B cell (primary cell): ENCODE results near the gene NGEF. TPM values are rescaled to one million over a fixed set of nuclear protein-coding genes. Genes with fewer than 3 reads are reported as not detected.

ENCODE experiments used
- ATAC-seq: fragments of 200-7000 bp; cut with Tn5 transposase; one replicate; pipeline ENCODE4 v1.10.0; 2021; ENCODE audit warnings: low read depth, mild to moderate bottlenecking, moderate number of reproducible peaks, moderate library complexity
- CTCF ChIA-PET: fragments of 350-600 bp; sonication (Branson Sonifier 250); formaldehyde crosslinking; loops from one replicate; lab custom pipeline; 2021; ENCODE audit warnings: antibody characterized with exemption, inconsistent platforms; lab: Charles Lee
- POLR2A ChIA-PET: fragments of 350-600 bp; sonication (Branson Sonifier 250); formaldehyde crosslinking; loops from one replicate; lab custom pipeline; 2021; ENCODE audit warnings: antibody characterized with exemption; lab: Charles Lee
- DNase-seq: peaks from one replicate; pipeline ENCODE4 v3.0.0; 2013
- H2AFZ ChIP-seq: 2 replicates; pipeline ENCODE4 v1.6.1; 2012; ENCODE audit warnings: mild to moderate bottlenecking, low read depth, low read length; ENCODE audit not compliant: insufficient read depth, poor library complexity, severe bottlenecking
- H3K27ac ChIP-seq, 2 donors: 1 replicate in 1 of 2; 2 replicates in 1 of 2; pipeline ENCODE4 v1.5.1; 2012 to 2013; ENCODE audit warnings: low read length in 2 of 2, mild to moderate bottlenecking in 2 of 2, moderate library complexity in 1 of 2
- H3K27me3 ChIP-seq, 4 experiments: fragments of 200-600 bp in 1 of 4; sonication (generic) in 1 of 4; replicated peaks in 1 of 4; 1 replicate in 2 of 4; 2 replicates in 2 of 4; pipeline versions ENCODE4 v1.6.1 to v1.7.0; 2013 to 2016; ENCODE audit warnings: low read length in 3 of 4, mild to moderate bottlenecking in 2 of 4, mixed read lengths in 1 of 4, moderate library complexity in 1 of 4; ENCODE audit not compliant: insufficient read depth in 4 of 4, control insufficient read depth in 3 of 4; ENCODE audit errors: control extremely low read depth in 1 of 4
- H3K36me3 ChIP-seq, 2 experiments: replicated peaks in 1 of 2; 1 replicate in 1 of 2; 2 replicates in 1 of 2; pipeline versions ENCODE4 v1.6.1 to v1.7.1; 2013; ENCODE audit warnings: low read length in 1 of 2; ENCODE audit not compliant: insufficient read depth in 2 of 2, control insufficient read depth in 1 of 2; ENCODE audit errors: control extremely low read depth in 1 of 2, extremely low read depth in 1 of 2
- H3K4me1 ChIP-seq, 2 donors: fragments of 200-600 bp in 1 of 2; sonication (generic) in 1 of 2; 1 replicate in 1 of 2; 2 replicates in 1 of 2; pipeline versions ENCODE4 v1.5.1 to v1.6.1; 2013 to 2017; ENCODE audit warnings: low read length in 2 of 2; ENCODE audit not compliant: control insufficient read depth in 2 of 2, insufficient read depth in 2 of 2
- H3K4me2 ChIP-seq: replicated peaks from 2 replicates; pipeline ENCODE3; 2012; ENCODE audit warnings: mild to moderate bottlenecking, low read depth, low read length; ENCODE audit not compliant: poor library complexity, severe bottlenecking
- H3K4me3 ChIP-seq, 5 experiments: fragments of 200-600 bp in 1 of 5; sonication (generic) in 1 of 5; 1 replicate in 3 of 5; 2 replicates in 2 of 5; pipeline versions ENCODE4 v1.5.1 to v1.7.0; 2011 to 2016; ENCODE audit warnings: low read length in 4 of 5, mild to moderate bottlenecking in 4 of 5, low read depth in 2 of 5, control low read depth in 1 of 5, moderate library complexity in 1 of 5; ENCODE audit not compliant: insufficient read depth in 1 of 5; ENCODE audit errors: control extremely low read depth in 1 of 5, extremely low read depth in 1 of 5
- H3K79me2 ChIP-seq: fragments of 200-600 bp; sonication (generic); one replicate; pipeline ENCODE4 v1.6.0; 2016; ENCODE audit warnings: low read length; ENCODE audit not compliant: control insufficient read depth, insufficient read depth
- H3K9ac ChIP-seq: fragments of 200-600 bp; sonication (generic); 2 replicates; pipeline ENCODE4 v1.6.1; 2017; ENCODE audit warnings: mild to moderate bottlenecking, low read length, moderate library complexity
- H3K9me3 ChIP-seq, 3 donors: one replicate each; pipeline versions ENCODE4 v1.6.1 to v1.7.1; 2013; ENCODE audit warnings: low read length in 2 of 3; ENCODE audit not compliant: control insufficient read depth in 2 of 3, insufficient read depth in 1 of 3; ENCODE audit errors: control extremely low read depth in 1 of 3
- H4K20me1 ChIP-seq: 2 replicates; pipeline ENCODE4 v1.6.0; 2012; ENCODE audit warnings: mild to moderate bottlenecking, low read length; ENCODE audit not compliant: insufficient read depth, control insufficient read depth, poor library complexity, severe bottlenecking
- H3K27ac Mint-ChIP-seq: one replicate; pipeline ENCODE4 v1.8.0; 2021; ENCODE audit warnings: mixed read lengths
- H3K27me3 Mint-ChIP-seq: one replicate; pipeline ENCODE4 v1.8.0; 2021; ENCODE audit warnings: mixed read lengths
- H3K4me1 Mint-ChIP-seq: one replicate; pipeline ENCODE4 v1.8.0; 2021; ENCODE audit warnings: mixed read lengths
- H3K4me3 Mint-ChIP-seq: one replicate; pipeline ENCODE4 v1.8.0; 2021; ENCODE audit warnings: mixed read lengths
- H3K9me3 Mint-ChIP-seq: one replicate; pipeline ENCODE4 v1.8.0; 2022; ENCODE audit warnings: mixed read lengths; ENCODE audit not compliant: insufficient read depth
- EZH2 ChIP-seq: IDR thresholded peaks from 2 replicates; pipeline ENCODE4 v1.6.1; 2012; ENCODE audit warnings: borderline replicate concordance, low read depth, mild to moderate bottlenecking, moderate library complexity, low read length; ENCODE audit not compliant: insufficient read depth, poor library complexity, severe bottlenecking
- WGBS: methylation state at CpG from one replicate; pipeline ENCODE4 v1.1.5; 2013; ENCODE audit warnings: missing lambda C conversion rate; ENCODE audit not compliant: insufficient coverage; 5-methylcytosine and 5-hydroxymethylcytosine counted together
- intact Hi-C: fragments of 100-400 bp; cut with micrococcal nuclease; formaldehyde crosslinking; loops from one replicate; pipeline ENCODE4 v1.10.0; 2022
- polyA plus RNA-seq: library from polyadenylated mRNA; depleted of rRNA; stranded (reverse); fragments of >200 nt; gene quantifications from 2 replicates; pipeline ENCODE4 v1.2.3, GENCODE V29; 2012
- total RNA-seq, 2 donors: library from RNA; stranded (reverse); fragments of 120-200 nt in 1 of 2; gene quantifications; 1 replicate in 1 of 2; 2 replicates in 1 of 2; pipeline versions ENCODE4 v1.2.3 to v1.2.4, GENCODE V29; 2013 to 2022
- TF ChIP-seq, protein P1 (sequence below): fragments of 200-600 bp; IDR thresholded peaks from one replicate; pipeline ENCODE4 v1.8.0; 2022; ENCODE audit warnings: antibody characterized with exemption, mild to moderate bottlenecking

The NGEF gene
- total and polyA plus RNA-seq, 2 donors (not counting 1 experiment from before 2014, with no cell fraction given): not detected

DNA sequence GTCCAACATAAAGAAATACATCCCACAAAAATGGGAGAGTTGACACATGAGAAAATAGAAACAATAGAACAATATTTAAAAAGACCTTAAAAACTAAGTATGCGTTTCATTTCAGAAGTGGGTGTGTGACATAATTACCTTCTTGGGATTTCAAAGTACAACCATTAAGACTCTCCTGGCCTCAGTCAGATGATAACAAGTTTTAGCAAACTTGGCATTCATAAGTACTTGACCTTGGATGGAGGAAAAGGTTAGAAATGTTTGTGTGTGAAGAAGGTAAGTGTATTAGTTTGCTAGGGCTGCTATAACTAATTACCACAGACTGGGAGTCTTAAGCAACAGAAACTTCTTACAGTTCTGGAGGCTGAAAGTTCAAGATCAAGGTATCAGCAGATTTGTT lies 4.9 kb upstream of the NGEF start:
- ATAC-seq (no peak), DNase-seq (no peak)
- H3K4me3 ChIP-seq: no peak overlapping the region
- no peak overlapping the region for H3K4me2 ChIP-seq
- H3K27me3 ChIP-seq: no peaks in the 10 kb centered on the region
- no peaks in the 10 kb centered on the region for H3K4me1 ChIP-seq
- CTCF ChIA-PET: interaction anchor here (1.6 kb wide), 1 partner anchor 11 kb away, joined by 3 read pairs; no protein-coding TSS in a partner anchor
- H3K9me3 Mint-ChIP-seq: peaks cover 5% of the 10 kb centered on the region
- H3K27me3 Mint-ChIP-seq: no peaks in the 10 kb centered on the region
- no peaks in the 10 kb centered on the region for H4K20me1 ChIP-seq
- H3K9me3 ChIP-seq: no peaks in the 10 kb centered on the region
- POLR2A ChIA-PET: no interaction called here
- no peak overlapping the region for H3K27ac ChIP-seq
- no peak for TF ChIP-seq EZH2
- TF ChIP-seq, protein P1, sequence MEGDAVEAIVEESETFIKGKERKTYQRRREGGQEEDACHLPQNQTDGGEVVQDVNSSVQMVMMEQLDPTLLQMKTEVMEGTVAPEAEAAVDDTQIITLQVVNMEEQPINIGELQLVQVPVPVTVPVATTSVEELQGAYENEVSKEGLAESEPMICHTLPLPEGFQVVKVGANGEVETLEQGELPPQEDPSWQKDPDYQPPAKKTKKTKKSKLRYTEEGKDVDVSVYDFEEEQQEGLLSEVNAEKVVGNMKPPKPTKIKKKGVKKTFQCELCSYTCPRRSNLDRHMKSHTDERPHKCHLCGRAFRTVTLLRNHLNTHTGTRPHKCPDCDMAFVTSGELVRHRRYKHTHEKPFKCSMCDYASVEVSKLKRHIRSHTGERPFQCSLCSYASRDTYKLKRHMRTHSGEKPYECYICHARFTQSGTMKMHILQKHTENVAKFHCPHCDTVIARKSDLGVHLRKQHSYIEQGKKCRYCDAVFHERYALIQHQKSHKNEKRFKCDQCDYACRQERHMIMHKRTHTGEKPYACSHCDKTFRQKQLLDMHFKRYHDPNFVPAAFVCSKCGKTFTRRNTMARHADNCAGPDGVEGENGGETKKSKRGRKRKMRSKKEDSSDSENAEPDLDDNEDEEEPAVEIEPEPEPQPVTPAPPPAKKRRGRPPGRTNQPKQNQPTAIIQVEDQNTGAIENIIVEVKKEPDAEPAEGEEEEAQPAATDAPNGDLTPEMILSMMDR: no peak
- no peak overlapping the region for H3K9ac ChIP-seq
- no peak overlapping the region for H3K4me3 Mint-ChIP-seq
- H3K36me3 ChIP-seq: no peaks in the 10 kb centered on the region
- no peak overlapping the region for H2AFZ ChIP-seq
- H3K79me2 ChIP-seq: no peaks in the 10 kb centered on the region
- no peak overlapping the region for H3K27ac Mint-ChIP-seq
- no peaks in the 10 kb centered on the region for H3K4me1 Mint-ChIP-seq
- no CpG with 5 or more reads among the region's 1 CpG for WGBS
- intact Hi-C loops: no loop called here

DNA sequence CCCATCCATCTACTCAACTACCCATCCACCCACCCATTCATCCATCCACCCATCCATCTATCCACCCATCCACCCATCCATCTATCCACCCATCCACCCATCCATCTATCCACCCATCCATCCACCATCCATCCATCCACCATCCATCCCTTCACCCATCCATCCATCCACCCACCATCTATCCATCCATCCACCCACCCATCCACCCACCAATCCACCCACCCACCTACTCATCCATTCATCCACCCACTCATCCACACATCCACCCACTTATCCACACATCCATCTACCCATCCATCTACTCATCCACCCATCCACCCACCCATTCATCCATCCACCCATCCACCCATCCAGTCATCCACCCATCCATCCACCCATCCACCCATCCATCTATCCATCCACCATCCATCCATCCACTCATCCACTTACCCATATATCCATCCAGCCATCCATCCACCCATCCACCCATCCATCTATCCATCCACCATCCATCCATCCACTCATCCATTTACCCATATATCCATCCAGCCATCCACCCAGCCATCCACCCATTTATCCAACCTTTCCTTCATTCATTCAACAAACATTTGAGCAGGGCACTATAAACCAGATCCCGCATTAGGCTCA lies 2.1 kb upstream of the NGEF start:
- H3K4me1 Mint-ChIP-seq: peaks cover 10% of the 10 kb centered on the region
- Histone ChIP-seq H2AFZ (no peak overlapping the region), H3K79me2 (no peaks in the 10 kb centered on the region), H3K4me1 (peaks cover 7 to 11% of the 10 kb centered on the region in 2 donors), H3K9ac (no peak overlapping the region), H3K27me3 (no peaks in the 10 kb centered on the region), H4K20me1 (no peaks in the 10 kb centered on the region), H3K36me3 (no peaks in the 10 kb centered on the region), H3K4me3 (no peak overlapping the region), H3K9me3 (no peaks in the 10 kb centered on the region), H3K27ac (no peak overlapping the region), H3K4me2 (no peak overlapping the region)
- intact Hi-C loops: no loop called here
- WGBS: 100% methylated on average over 1 of the region's 1 CpG
- no peak overlapping the region for H3K4me3 Mint-ChIP-seq
- no peak overlapping the region for H3K27ac Mint-ChIP-seq
- POLR2A ChIA-PET: no interaction called here
- CTCF ChIA-PET: no interaction called here
- H3K27me3 Mint-ChIP-seq: no peaks in the 10 kb centered on the region
- ATAC-seq (no peak), DNase-seq (no peak)
- peaks cover 5% of the 10 kb centered on the region for H3K9me3 Mint-ChIP-seq
- TF ChIP-seq EZH2: no peak
- TF ChIP-seq, protein P1: no peak
